OCI-LY7 (cell line): ENCODE results near the gene TAF6L. TPM values are rescaled to one million over a fixed set of nuclear protein-coding genes. Genes with fewer than 3 reads are reported as not detected.

ENCODE experiments used
- BruUV-seq: library from RNA; stranded (reverse); fragments of 400-500 nt; replicated peaks from 2 replicates; lab custom pipeline; 2021; lab: Mats Ljungman, UMichigan
- CTCF ChIA-PET: fragments of 300-600 bp; sonication (Branson Sonifier 250); formaldehyde crosslinking; loops from one replicate; lab custom pipeline; 2022; ENCODE audit warnings: antibody characterized with exemption; ENCODE audit not compliant: unreplicated experiment; lab: Charles Lee
- POLR2A ChIA-PET: fragments of 300-600 bp; sonication (Branson Sonifier 250); formaldehyde crosslinking; loops from one replicate; lab custom pipeline; 2022; ENCODE audit warnings: antibody characterized with exemption; lab: Charles Lee
- DNase-seq: peaks from one replicate; pipeline ENCODE4 v3.0.0-alpha.2; 2015; ENCODE audit warnings: low spot score
- H2AFZ ChIP-seq: fragments of 200-600 bp; sonication (generic), shearing (Covaris generic); 2 replicates; pipeline ENCODE4 v1.6.1; 2014; ENCODE audit warnings: mild to moderate bottlenecking, antibody characterized with exemption, low read length, moderate library complexity
- H3K27ac ChIP-seq: fragments of 200-600 bp; sonication (generic); 2 replicates; pipeline ENCODE4 v1.5.1; 2014; ENCODE audit warnings: mixed run types, low read depth, mild to moderate bottlenecking, moderate library complexity, low read length, inconsistent platforms; ENCODE audit not compliant: poor library complexity, severe bottlenecking
- H3K36me3 ChIP-seq: fragments of 200-600 bp; sonication (generic); 2 replicates; pipeline ENCODE4 v1.6.1; 2014; ENCODE audit warnings: mild to moderate bottlenecking, antibody characterized with exemption, low read length, moderate library complexity, mixed read lengths; ENCODE audit not compliant: insufficient read depth
- H3K4me1 ChIP-seq: fragments of 200-600 bp; sonication (generic); 2 replicates; pipeline ENCODE4 v1.5.1; 2014; ENCODE audit warnings: mild to moderate bottlenecking, low read length; ENCODE audit not compliant: insufficient read depth, poor library complexity, severe bottlenecking
- H3K4me2 ChIP-seq: fragments of 200-600 bp; sonication (generic); 2 replicates; pipeline ENCODE4 v1.6.1; 2014; ENCODE audit warnings: mild to moderate bottlenecking, low read length
- H3K4me3 ChIP-seq: fragments of 200-600 bp; sonication (generic); 2 replicates; pipeline ENCODE4 v1.5.1; 2014; ENCODE audit warnings: mild to moderate bottlenecking, low read depth, low read length; ENCODE audit not compliant: poor library complexity, severe bottlenecking
- H3K79me2 ChIP-seq: fragments of 200-600 bp; sonication (generic); 2 replicates; pipeline ENCODE4 v1.6.1; 2016; ENCODE audit warnings: low read depth, mild to moderate bottlenecking, low read length, moderate library complexity, mixed read lengths; ENCODE audit not compliant: insufficient read depth
- H3K9me2 ChIP-seq: fragments of 200-600 bp; sonication (generic); 2 replicates; pipeline ENCODE4 v1.6.1; 2016; ENCODE audit warnings: mild to moderate bottlenecking, low read length, mixed read lengths; ENCODE audit not compliant: insufficient read depth
- H3K9me3 ChIP-seq: fragments of 200-600 bp; sonication (generic); 2 replicates; pipeline ENCODE4 v1.6.1; 2014; ENCODE audit warnings: mild to moderate bottlenecking, mixed run types, low read length, mixed read lengths
- H4K20me1 ChIP-seq: fragments of 200-600 bp; sonication (generic); 2 replicates; pipeline ENCODE4 v1.6.1; 2014; ENCODE audit warnings: mild to moderate bottlenecking, antibody characterized with exemption, low read length, moderate library complexity, mixed read lengths; ENCODE audit not compliant: insufficient read depth
- EZH2phosphoT487 ChIP-seq: fragments of 200-600 bp; sonication (generic); IDR thresholded peaks from 2 replicates; pipeline ENCODE4 v1.6.1; 2018; ENCODE audit warnings: low read depth, borderline replicate concordance, mild to moderate bottlenecking, mixed run types, antibody characterized with exemption, low read length, moderate library complexity, mixed read lengths
- intact Hi-C: fragments of 100-400 bp; cut with micrococcal nuclease; formaldehyde crosslinking; loops from one replicate; pipeline ENCODE4 v1.10.0; 2022; ENCODE audit not compliant: unreplicated experiment
- total RNA-seq, 2 experiments: library from RNA; depleted of rRNA in 1 of 2; stranded (reverse); fragments of >200 nt in 1 of 2; shearing (Covaris generic) in 1 of 2; gene quantifications; 2 replicates each; pipeline ENCODE4 v1.2.3, GENCODE V29; 2014 to 2022
- TF ChIP-seq, protein P1 (sequence below): fragments of 200-600 bp; sonication (generic); conservative IDR thresholded peaks from 2 replicates; pipeline ENCODE4 v1.5.1; 2014; ENCODE audit warnings: mild to moderate bottlenecking, antibody characterized with exemption, low read length, moderate library complexity, mixed read lengths

Gene TAF6L
- total RNA-seq, 2 experiments from 2014 or later = 26.1 to 29.9 TPM

DNA sequence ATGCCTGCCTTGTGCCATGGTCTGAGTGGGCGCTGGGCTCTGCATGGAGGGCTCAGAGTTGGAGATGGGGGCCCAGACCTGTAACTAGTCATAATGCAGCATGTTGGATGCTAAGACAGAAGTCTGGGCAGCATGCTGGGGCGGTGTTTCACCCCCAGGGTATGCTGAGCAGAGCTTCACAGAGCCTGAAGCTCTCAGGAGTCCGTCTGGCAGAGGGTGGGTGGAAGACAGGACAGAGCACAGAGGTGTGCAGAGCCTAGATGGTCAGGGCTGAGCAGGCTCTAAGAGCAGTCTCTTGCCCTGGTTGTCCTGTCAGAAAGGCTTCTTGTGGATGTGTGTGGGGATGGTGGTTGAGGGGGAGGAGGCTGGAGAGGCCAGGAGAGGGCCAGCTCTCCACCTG is 7.2 kb downstream of the TAF6L start:
- ChIA-PET CTCF (no interaction called here), POLR2A (no interaction called here)
- no TSS peak for BruUV-seq
- Histone ChIP-seq H3K4me3 (no peak overlapping the region), H3K4me2 (no peak overlapping the region), H3K4me1 (peaks cover 5% of the 10 kb centered on the region), H3K27ac (no peak overlapping the region), H3K9me2 (no peaks in the 10 kb centered on the region), H4K20me1 (no peaks in the 10 kb centered on the region), H3K79me2 (peaks cover 5% of the 10 kb centered on the region; the same call in 1 of the 2 replicates), H3K9me3 (no peaks in the 10 kb centered on the region), H3K36me3 (peaks cover 57% of the 10 kb centered on the region), H2AFZ (no peak overlapping the region)
- DNase-seq = no peak
- TF ChIP-seq, protein P1, sequence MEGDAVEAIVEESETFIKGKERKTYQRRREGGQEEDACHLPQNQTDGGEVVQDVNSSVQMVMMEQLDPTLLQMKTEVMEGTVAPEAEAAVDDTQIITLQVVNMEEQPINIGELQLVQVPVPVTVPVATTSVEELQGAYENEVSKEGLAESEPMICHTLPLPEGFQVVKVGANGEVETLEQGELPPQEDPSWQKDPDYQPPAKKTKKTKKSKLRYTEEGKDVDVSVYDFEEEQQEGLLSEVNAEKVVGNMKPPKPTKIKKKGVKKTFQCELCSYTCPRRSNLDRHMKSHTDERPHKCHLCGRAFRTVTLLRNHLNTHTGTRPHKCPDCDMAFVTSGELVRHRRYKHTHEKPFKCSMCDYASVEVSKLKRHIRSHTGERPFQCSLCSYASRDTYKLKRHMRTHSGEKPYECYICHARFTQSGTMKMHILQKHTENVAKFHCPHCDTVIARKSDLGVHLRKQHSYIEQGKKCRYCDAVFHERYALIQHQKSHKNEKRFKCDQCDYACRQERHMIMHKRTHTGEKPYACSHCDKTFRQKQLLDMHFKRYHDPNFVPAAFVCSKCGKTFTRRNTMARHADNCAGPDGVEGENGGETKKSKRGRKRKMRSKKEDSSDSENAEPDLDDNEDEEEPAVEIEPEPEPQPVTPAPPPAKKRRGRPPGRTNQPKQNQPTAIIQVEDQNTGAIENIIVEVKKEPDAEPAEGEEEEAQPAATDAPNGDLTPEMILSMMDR = no peak
- no peak for TF ChIP-seq EZH2phosphoT487
- intact Hi-C loops = no loop called here

DNA sequence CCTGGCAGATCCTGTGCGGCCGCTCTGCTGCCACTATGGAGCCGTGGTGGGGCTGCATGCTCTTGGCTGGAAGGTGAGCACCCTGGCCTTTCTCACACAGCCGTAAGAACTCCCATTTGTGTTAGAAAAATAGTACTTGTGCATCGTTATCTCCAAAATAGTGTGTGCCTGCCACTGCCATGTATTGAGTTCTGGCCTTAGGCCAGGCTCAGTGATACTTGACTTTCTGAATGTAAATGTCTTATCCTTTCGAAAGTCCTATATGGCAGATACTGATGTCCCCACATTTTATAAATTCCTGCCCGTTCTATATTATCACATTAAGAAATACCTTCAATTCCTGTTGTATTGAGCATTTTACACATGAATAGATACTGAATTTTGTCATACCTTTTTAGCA is 11.6 kb downstream of the TAF6L start:
- DNase-seq = no peak
- Histone ChIP-seq H2AFZ (no peak overlapping the region), H3K4me1 (peaks cover 8% of the 10 kb centered on the region), H3K4me3 (no peak overlapping the region), H3K9me2 (no peaks in the 10 kb centered on the region), H4K20me1 (no peaks in the 10 kb centered on the region), H3K79me2 (peaks cover 5% of the 10 kb centered on the region; the same call in 1 of the 2 replicates), H3K4me2 (no peak overlapping the region), H3K9me3 (no peaks in the 10 kb centered on the region), H3K36me3 (peaks cover 49% of the 10 kb centered on the region), H3K27ac (no peak overlapping the region)
- intact Hi-C loops = no loop called here
- POLR2A ChIA-PET = interaction anchor here (0.6 kb wide), 1 partner anchor 20 kb away, joined by 4 read pairs; no protein-coding TSS in a partner anchor
- CTCF ChIA-PET = no interaction called here
- BruUV-seq = no TSS peak
- no peak for TF ChIP-seq EZH2phosphoT487
- TF ChIP-seq, protein P1 = no peak

DNA sequence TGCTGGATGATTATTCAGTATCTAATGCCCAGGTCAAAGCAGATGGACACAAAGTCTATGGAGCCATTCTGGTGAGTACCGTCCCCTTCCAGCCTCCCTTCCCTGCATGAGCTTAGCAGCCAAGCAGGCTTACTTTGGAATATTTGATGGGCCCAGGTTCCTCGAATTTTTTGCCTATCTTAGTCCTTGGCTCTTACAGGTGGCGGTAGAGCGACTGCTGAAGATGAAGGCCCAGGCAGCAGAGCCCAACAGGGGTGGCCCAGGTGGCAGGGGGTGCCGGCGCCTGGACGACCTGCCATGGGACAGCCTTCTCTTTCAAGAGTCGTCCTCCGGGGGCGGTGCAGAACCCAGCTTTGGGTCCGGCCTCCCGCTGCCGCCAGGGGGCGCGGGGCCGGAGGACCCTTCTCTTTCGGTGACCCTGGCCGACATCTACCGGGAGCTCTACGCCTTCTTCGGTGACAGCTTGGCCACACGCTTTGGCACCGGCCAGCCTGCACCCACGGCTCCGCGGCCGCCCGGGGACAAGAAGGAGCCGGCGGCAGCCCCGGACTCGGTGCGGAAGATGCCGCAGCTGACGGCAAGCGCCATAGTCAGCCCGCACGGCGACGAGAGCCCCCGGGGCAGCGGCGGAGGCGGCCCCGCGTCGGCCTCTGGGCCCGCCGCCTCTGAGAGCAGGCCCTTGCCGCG is 15.3 kb downstream of the TAF6L start:
- peaks cover 56% of the 10 kb centered on the region for H3K36me3 ChIP-seq
- no peaks in the 10 kb centered on the region for H4K20me1 ChIP-seq
- peak overlapping the region; percentile 47; the same call in 1 of the 2 replicates for H2AFZ ChIP-seq
- H3K9me2 ChIP-seq = no peaks in the 10 kb centered on the region
- peak overlapping the region; percentile 79 for H3K27ac ChIP-seq
- peak overlapping the region; percentile 97 for H3K4me3 ChIP-seq
- intact Hi-C loops = loop anchor here (1.0 to 5.0 kb wide), 8 partner anchors 18 to 236 kb away; partner anchors contain the start of genes HNRNPUL2, NXF1, UBXN1 and WDR74
- TF ChIP-seq, protein P1 = peak; percentile 90
- TF ChIP-seq EZH2phosphoT487 = no peak
- peak overlapping the region; percentile 80 for H3K4me2 ChIP-seq
- peak; percentile 92 for DNase-seq
- CTCF ChIA-PET = interaction anchor here (1.0 to 1.4 kb wide), 4 partner anchors 19 to 77 kb away, joined by 3 to 4 read pairs (median 3); partner anchors contain the start of gene NXF1
- H3K79me2 ChIP-seq = peaks cover 29% of the 10 kb centered on the region; the same call in 1 of the 2 replicates
- no peaks in the 10 kb centered on the region for H3K9me3 ChIP-seq
- POLR2A ChIA-PET = interaction anchor here (0.5 to 1.7 kb wide), 7 partner anchors 15 to 212 kb away, joined by 3 to 10 read pairs (median 4); partner anchors contain the start of genes TAF6L and ZBTB3
- BruUV-seq = no TSS peak
- peaks cover 34% of the 10 kb centered on the region for H3K4me1 ChIP-seq
